K562 (cell line): ENCODE results near the gene PI4KA. TPM values are rescaled to one million over a fixed set of nuclear protein-coding genes. Genes with fewer than 3 reads are reported as not detected.

ENCODE experiments used
- ATAC-seq: fragments of 200-7000 bp; cut with Tn5 transposase; 3 replicates; pipeline ENCODE4 v1.9.1; 2020; ENCODE audit warnings: moderate library complexity
- BruUV-seq: library from RNA; stranded (reverse); fragments of 400-500 nt; replicated peaks from 2 replicates; lab custom pipeline; 2021; lab: Mats Ljungman, UMichigan
- CTCF ChIA-PET: fragments of 300-600 bp; formaldehyde crosslinking; extraction: SDS; loops from one replicate; lab custom pipeline; 2021; ENCODE audit warnings: low intra/inter-chr PET ratio; lab: Yijun Ruan, JAX
- POLR2A ChIA-PET: fragments of 300-600, 350-650 bp; sonication (Branson Sonifier 250); formaldehyde crosslinking; extraction: SDS; loops from one replicate; lab custom pipeline; 2021; ENCODE audit warnings: antibody characterized with exemption, inconsistent platforms; lab: Yijun Ruan, JAX
- DNase-seq, 4 experiments: peaks; one replicate each; pipeline versions ENCODE4 v3.0.0 to v3.0.0-alpha.2; 2011 to 2018; ENCODE audit warnings: low spot score in 3 of 4, mixed read lengths in 3 of 4; ENCODE audit errors: extremely low read depth in 1 of 4
- FAIRE-seq: peaks from 2 replicates; lab custom pipeline; 2011; peaks lifted over from hg19 to GRCh38; lab: Jason Lieb, UNC
- H2AFZ ChIP-seq: 2 replicates; pipeline ENCODE4 v1.6.0; 2011; ENCODE audit warnings: low read depth, low read length, control low read depth, inconsistent platforms
- H3K27ac ChIP-seq: fragments of 200-600 bp; 3 replicates; pipeline ENCODE4 v1.8.0; 2011; ENCODE audit warnings: low read depth, mild to moderate bottlenecking, control low read depth, inconsistent platforms, low read length, moderate library complexity, mixed read lengths; ENCODE audit errors: extremely low read depth
- H3K27me3 ChIP-seq, 2 experiments: fragments of 300-600 bp in 1 of 2; 2 replicates in 1 of 2; 3 replicates in 1 of 2; pipeline versions ENCODE4 v1.6.0 to v1.8.0; 2011; ENCODE audit warnings: inconsistent platforms in 2 of 2, low read length in 2 of 2, mild to moderate bottlenecking in 1 of 2, mixed read lengths in 1 of 2, moderate library complexity in 1 of 2; ENCODE audit not compliant: control insufficient read depth in 2 of 2, insufficient read depth in 2 of 2
- H3K36me3 ChIP-seq: fragments of 300-600 bp; 3 replicates; pipeline ENCODE4 v1.8.0; 2011; ENCODE audit warnings: mild to moderate bottlenecking, low read length, inconsistent platforms; ENCODE audit not compliant: control insufficient read depth, insufficient read depth
- H3K4me1 ChIP-seq, 2 experiments: fragments of 200-600 bp in 1 of 2; replicated peaks in 1 of 2; 2 replicates in 1 of 2; 3 replicates in 1 of 2; pipeline versions ENCODE4 v1.5.1 to v1.8.0; 2011; ENCODE audit warnings: inconsistent platforms in 2 of 2, low read length in 2 of 2, mild to moderate bottlenecking in 1 of 2, mixed read lengths in 1 of 2, moderate library complexity in 1 of 2; ENCODE audit not compliant: control insufficient read depth in 2 of 2, insufficient read depth in 2 of 2
- H3K4me2 ChIP-seq: 2 replicates; pipeline ENCODE4 v1.6.1; 2011; ENCODE audit warnings: low read length, control low read depth, inconsistent platforms, mixed read lengths; ENCODE audit not compliant: insufficient read depth
- H3K4me3 ChIP-seq: fragments of 200-600 bp; sonication (generic), shearing (Covaris generic); 2 replicates; pipeline ENCODE4 v1.5.1; 2016; ENCODE audit warnings: control low read depth, inconsistent platforms
- H3K79me2 ChIP-seq: fragments of 200-600 bp; 3 replicates; pipeline ENCODE4 v1.8.0; 2011; ENCODE audit warnings: low read length, inconsistent platforms; ENCODE audit not compliant: control insufficient read depth, insufficient read depth
- H3K9ac ChIP-seq, 2 experiments: 2 replicates each; pipeline versions ENCODE4 v1.6.0 to v1.6.1; 2011; ENCODE audit warnings: low read depth in 2 of 2, low read length in 2 of 2, control low read depth in 1 of 2, inconsistent platforms in 1 of 2, mild to moderate bottlenecking in 1 of 2, mixed read lengths in 1 of 2; ENCODE audit not compliant: insufficient read depth in 1 of 2
- H3K9me1 ChIP-seq: one replicate; pipeline ENCODE4 v1.6.0; 2011; ENCODE audit warnings: inconsistent platforms, mild to moderate bottlenecking, low read length, moderate library complexity; ENCODE audit not compliant: control insufficient read depth, insufficient read depth
- H3K9me3 ChIP-seq: replicated peaks from 2 replicates; pipeline ENCODE4 v1.5.1; 2011; ENCODE audit warnings: low read depth, low read length, inconsistent platforms; ENCODE audit not compliant: control insufficient read depth, insufficient read depth
- H4K20me1 ChIP-seq: replicated peaks from 2 replicates; pipeline ENCODE4 v1.6.1; 2011; ENCODE audit warnings: low read length, inconsistent platforms, mixed read lengths; ENCODE audit not compliant: control insufficient read depth, insufficient read depth
- EP400 ChIP-seq: fragments of 450-650 bp; IDR thresholded peaks from 2 replicates; pipeline ENCODE4 v1.6.1; 2017; ENCODE audit warnings: antibody characterized with exemption, mild to moderate bottlenecking, moderate library complexity
- HEY1 ChIP-seq: fragments of 250-450 bp; sonication (Bioruptor Pico); IDR thresholded peaks from 2 replicates; pipeline ENCODE4 v1.5.0; 2020; ENCODE audit warnings: mild to moderate bottlenecking, moderate library complexity, borderline replicate concordance
- JUN ChIP-seq, 2 experiments: sonication (generic) in 1 of 2; formaldehyde crosslinking in 1 of 2; IDR thresholded peaks; 2 replicates each; pipeline versions ENCODE4 v1.6.1 to v1.8.0; 2012 to 2022; ENCODE audit warnings: borderline replicate concordance in 2 of 2, mild to moderate bottlenecking in 2 of 2, improper control_type of control experiment in 1 of 2, low read depth in 1 of 2, low read length in 1 of 2, missing genetic modification reagents in 1 of 2
- JUND ChIP-seq, 2 experiments: IDR thresholded peaks; 2 replicates in 1 of 2; 3 replicates in 1 of 2; pipeline ENCODE4 v1.6.1; 2011; ENCODE audit warnings: borderline replicate concordance in 2 of 2, low read depth in 2 of 2, low read length in 2 of 2, improper control_type of control experiment in 1 of 2, missing biosample characterization in 1 of 2, missing genetic modification characterization in 1 of 2, missing genetic modification reagents in 1 of 2
- MCM7 ChIP-seq, 2 experiments: fragments of 450-650 bp; IDR thresholded peaks; 2 replicates each; pipeline ENCODE4 v1.6.1; 2016 to 2018
- NCOA2 ChIP-seq, 2 experiments: fragments of 450-650 bp; IDR thresholded peaks; 2 replicates each; pipeline ENCODE4 v1.6.1; 2018; ENCODE audit warnings: mild to moderate bottlenecking in 2 of 2, moderate library complexity in 1 of 2; ENCODE audit not compliant: partially characterized antibody in 2 of 2
- PHF8 ChIP-seq: fragments of 200-600 bp; sonication (generic); IDR thresholded peaks from 2 replicates; pipeline ENCODE4 v1.6.1; 2012; ENCODE audit warnings: mixed run types, mild to moderate bottlenecking, inconsistent platforms, low read length, moderate library complexity, borderline replicate concordance
- PTRF ChIP-seq: fragments of 450-650 bp; IDR thresholded peaks from 2 replicates; pipeline ENCODE4 v1.6.1; 2016; ENCODE audit warnings: mild to moderate bottlenecking, missing genetic modification characterization, missing compliant biosample characterization
- PURB ChIP-seq: sonication (generic); formaldehyde crosslinking; IDR thresholded peaks from 2 replicates; pipeline ENCODE4 v1.9.0; 2021; ENCODE audit warnings: low read depth, mild to moderate bottlenecking, missing genetic modification reagents
- RCOR1 ChIP-seq, 2 experiments: IDR thresholded peaks; 2 replicates each; pipeline ENCODE4 v1.6.1; 2012; ENCODE audit warnings: low read depth in 2 of 2, low read length in 2 of 2, borderline replicate concordance in 1 of 2, improper control_type of control experiment in 1 of 2
- ZNF146 ChIP-seq: IDR thresholded peaks from one replicate; pipeline ENCODE4 v1.6.1; 2018; ENCODE audit warnings: missing compliant biosample characterization; ENCODE audit not compliant: unreplicated experiment
- ZNF232 ChIP-seq: sonication (generic); formaldehyde crosslinking; IDR thresholded peaks from 2 replicates; pipeline ENCODE4 v1.8.0; 2022; ENCODE audit warnings: mild to moderate bottlenecking, missing genetic modification reagents
- ZNF764 ChIP-seq: fragments of 250-450 bp; sonication (Bioruptor Pico); IDR thresholded peaks from 2 replicates; pipeline ENCODE4 v1.4.0; 2020; ENCODE audit warnings: low read depth, mild to moderate bottlenecking, moderate library complexity
- WGBS: fragments of 100-300 bp; shearing (Covaris generic); methylation state at CpG from one replicate; pipeline ENCODE4 v1.1.6; 2016; ENCODE audit warnings: low coverage, mixed read lengths; ENCODE audit not compliant: insufficient coverage; ENCODE audit errors: missing lambda C conversion rate; 5-methylcytosine and 5-hydroxymethylcytosine counted together
- in situ Hi-C: fragments of 300-500 bp; cut with MboI; formaldehyde crosslinking; loops from 4 replicates; pipeline ENCODE4 v1.15.0; 2018; ENCODE audit warnings: inconsistent platforms, mixed read lengths
- intact Hi-C: fragments of 100-400 bp; cut with micrococcal nuclease; formaldehyde crosslinking; loops from 2 replicates; pipeline ENCODE4 v1.14.2; 2022
- polyA plus RNA-seq, 8 experiments: library from polyadenylated mRNA; depleted of rRNA in 4 of 8; stranded (reverse) in 5 of 8; unstranded in 3 of 8; fragments of >200 nt; fragmentation: Nextera tagmentation in 2 of 8; fragmentation: Illumina TruSeq in 1 of 8; extraction: Ambion mirVana in 2 of 8; extraction: Trizol in 1 of 8; gene quantifications; 2 replicates each; pipeline versions ENCODE4 v1.2.1 to v1.2.3, GENCODE V29; 2011 to 2014; ENCODE audit warnings: inconsistent platforms in 1 of 8, missing spikeins in 1 of 8
- total RNA-seq, 7 experiments: library from RNA; depleted of rRNA in 6 of 7; stranded (reverse); fragments of >200 nt in 6 of 7; fragmentation: Illumina TruSeq in 2 of 7; extraction: Trizol in 2 of 7; gene quantifications; 2 replicates each; pipeline versions ENCODE4 v1.2.1 to v1.2.3, GENCODE V29; 2011 to 2021; ENCODE audit warnings: low replicate concordance in 1 of 7

Gene PI4KA
- total and polyA plus RNA-seq, 9 of the 15 experiments (the other 6 are each of a cell fraction or from before 2014, with no cell fraction given): 7.3 to 187 (median 84.7) TPM

DNA sequence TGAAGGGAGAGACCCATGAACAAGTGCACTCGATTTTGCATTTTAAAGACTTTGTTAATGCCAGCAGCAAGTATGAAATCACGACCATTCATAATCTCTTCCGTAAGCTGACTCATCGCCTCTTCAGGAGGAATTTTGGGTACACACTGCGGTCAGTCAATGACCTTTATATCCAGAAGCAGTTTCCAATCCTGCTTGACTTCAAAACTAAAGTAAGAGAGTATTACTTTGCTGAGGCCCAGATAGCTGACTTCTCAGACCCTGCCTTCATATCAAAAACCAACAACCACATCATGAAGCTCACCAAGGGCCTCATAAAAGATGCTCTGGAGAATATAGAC lies 78.8 kb downstream of the PI4KA start:
- Histone ChIP-seq H3K27ac (no peak overlapping the region), H3K9me1 (peaks cover 12% of the 10 kb centered on the region), H4K20me1 (peaks cover 81% of the 10 kb centered on the region), H3K4me2 (no peak overlapping the region), H2AFZ (no peak overlapping the region), H3K9me3 (no peaks in the 10 kb centered on the region), H3K4me3 (no peak overlapping the region), H3K79me2 (no peaks in the 10 kb centered on the region), H3K27me3 (no peaks in the 10 kb centered on the region), H3K4me1 (peaks cover 21 to 34% of the 10 kb centered on the region in 2 experiments), H3K36me3 (peaks cover 28% of the 10 kb centered on the region; the same call in 2 of the 3 replicates)
- BruUV-seq: no TSS peak
- in situ Hi-C loops (loop anchor here (25.0 kb wide), 2 partner anchors 358 to 1942 kb away; no protein-coding TSS in a partner anchor), intact Hi-C loops (loop anchor here (5.0 kb wide), 4 partner anchors 37 to 203 kb away; partner anchors contain the start of gene LZTR1)
- ChIA-PET POLR2A (interaction anchor here (0.6 to 3.2 kb wide), 8 partner anchors 8 to 202 kb away, joined by 3 to 20 read pairs (median 4); partner anchors contain the start of gene LZTR1), CTCF (interaction anchor here (0.6 kb wide), 1 partner anchor 195 kb away, joined by 3 read pairs; no protein-coding TSS in a partner anchor)
- 57% methylated on average over 5 of the region's 5 CpGs for WGBS
- FAIRE-seq (no peak), ATAC-seq (no peak)
- no peak for TF ChIP-seq EP400
- TF ChIP-seq NCOA2 (IDR thresholded peaks at IDR 0.05; ENCODE audit: partially characterized antibody in 2 of 2): no peak
- TF ChIP-seq JUND (IDR thresholded peaks at IDR 0.05; ENCODE audit: borderline replicate concordance, low read depth, low read length): peak; percentile 68; the same call in 1 of the 2 replicates
- TF ChIP-seq JUND (tag; IDR thresholded peaks at IDR 0.05; ENCODE audit: borderline replicate concordance, low read depth, low read length): no peak
- TF ChIP-seq PHF8: peak; percentile 13; the same call in 1 of the 2 replicates
- no peak for TF ChIP-seq PURB (CRISPR knock-in tag)
- TF ChIP-seq ZNF232 (CRISPR knock-in tag): no peak
- TF ChIP-seq ZNF764 (CRISPR knock-in tag): no peak
- TF ChIP-seq RCOR1 (IDR thresholded peaks at IDR 0.05; ENCODE audit: borderline replicate concordance in 1 of 2, low read depth in 2 of 2, low read length in 2 of 2): peak in 1 of 2 experiments; percentile 50; a peak in 1 of 4 replicates
- no peak for TF ChIP-seq HEY1 (CRISPR knock-in tag)
- TF ChIP-seq ZNF146 (CRISPR knock-in tag): no peak
- no peak for TF ChIP-seq MCM7 (IDR thresholded peaks at IDR 0.05)
- TF ChIP-seq JUN (IDR thresholded peaks at IDR 0.05; ENCODE audit: borderline replicate concordance, low read depth, low read length): peak; percentile 58; the same call in 1 of the 2 replicates
- TF ChIP-seq JUN (CRISPR knock-in tag; IDR thresholded peaks at IDR 0.05; ENCODE audit: borderline replicate concordance): no peak
- no peak for TF ChIP-seq PTRF
- TF ChIP-seq, all 486 proteins: peak for 4
- H3K9ac ChIP-seq: no peak overlapping the region
- no peak for DNase-seq
